Measurements from ENCODE around the gene PSMB2.

GRCh38 chr1:35575416-35575958 lies 65.8 kb downstream of the PSMB2 start:
- TF ChIP-seq CTCF (IDR thresholded peaks at IDR 0.05; ENCODE audit: low read length) (no peak), EZH2 (IDR thresholded peaks at IDR 0.05; ENCODE audit: borderline replicate concordance, low read length) (no peak)

Measured in OCI-LY1 (cell line).